HepG2 (cell line): ENCODE measurements around the gene PYGO1. TPM values are rescaled to one million over a fixed set of nuclear protein-coding genes. Genes with fewer than 3 reads are reported as not detected.

Source experiments
- ATAC-seq: fragments of 200-7000 bp; cut with Tn5 transposase; 3 replicates; pipeline ENCODE4 v1.9.1; 2020; ENCODE audit warnings: mild to moderate bottlenecking, moderate library complexity
- BruUV-seq: library from RNA; stranded (reverse); fragments of 400-500 nt; replicated peaks from 2 replicates; lab custom pipeline; 2021; lab: Mats Ljungman, UMichigan
- CTCF ChIA-PET: fragments of 300-600 bp; formaldehyde crosslinking; extraction: SDS; loops from one replicate; lab custom pipeline; 2021; ENCODE audit warnings: low total read pairs, inconsistent platforms, low intra/inter-chr PET ratio; lab: Yijun Ruan, JAX
- POLR2A ChIA-PET: fragments of 350-600 bp; sonication (Branson Sonifier 250); formaldehyde crosslinking; loops from one replicate; lab custom pipeline; 2020; ENCODE audit warnings: antibody characterized with exemption, inconsistent platforms; lab: Yijun Ruan, JAX
- DNase-seq: peaks from one replicate; pipeline ENCODE4 v3.0.0-alpha.2; 2015; ENCODE audit warnings: low spot score
- FAIRE-seq: peaks from 3 replicates; lab custom pipeline; 2011; peaks lifted over from hg19 to GRCh38; lab: Jason Lieb, UNC
- H2AFZ ChIP-seq: one replicate; pipeline ENCODE4 v1.6.1; 2011; ENCODE audit warnings: low read length, inconsistent platforms
- H3K27ac ChIP-seq: fragments of 300-600 bp; 3 replicates; pipeline ENCODE4 v1.8.0; 2011; ENCODE audit warnings: mixed run types, mild to moderate bottlenecking, mixed read lengths, low read length, inconsistent platforms; ENCODE audit not compliant: insufficient read depth; ENCODE audit errors: extremely low read length
- H3K27me3 ChIP-seq, 2 experiments: fragments of 200-600 bp in 1 of 2; 2 replicates in 1 of 2; 3 replicates in 1 of 2; pipeline versions ENCODE4 v1.6.0 to v1.8.0; 2011; ENCODE audit warnings: low read length in 2 of 2, mild to moderate bottlenecking in 2 of 2, moderate library complexity in 2 of 2, inconsistent platforms in 1 of 2; ENCODE audit not compliant: insufficient read depth in 2 of 2, control insufficient read depth in 1 of 2
- H3K36me3 ChIP-seq, 2 experiments: fragments of 200-600 bp in 1 of 2; replicated peaks in 1 of 2; 2 replicates in 1 of 2; 3 replicates in 1 of 2; pipeline versions ENCODE4 v1.5.1 to v1.8.0; 2011; ENCODE audit warnings: low read length in 2 of 2, inconsistent platforms in 1 of 2; ENCODE audit not compliant: insufficient read depth in 2 of 2, control insufficient read depth in 1 of 2
- H3K4me1 ChIP-seq: 2 replicates; pipeline ENCODE4 v1.5.1; 2012; ENCODE audit warnings: low read length, inconsistent platforms; ENCODE audit not compliant: insufficient read depth
- H3K4me2 ChIP-seq: 2 replicates; pipeline ENCODE4 v1.6.0; 2011; ENCODE audit warnings: low read depth, low read length, inconsistent platforms
- H3K4me3 ChIP-seq, 3 experiments: fragments of 200-600 bp in 1 of 3; sonication (generic), shearing (Covaris generic) in 1 of 3; replicated peaks in 1 of 3; 2 replicates each; pipeline ENCODE4 v1.5.1; 2011 to 2016; ENCODE audit warnings: low read length in 3 of 3, inconsistent platforms in 2 of 3, low read depth in 2 of 3, mild to moderate bottlenecking in 2 of 3, control low read depth in 1 of 3, mixed read lengths in 1 of 3; ENCODE audit not compliant: insufficient read depth in 1 of 3
- H3K79me2 ChIP-seq: one replicate; pipeline ENCODE4 v1.6.1; 2011; ENCODE audit warnings: low read length, inconsistent platforms; ENCODE audit not compliant: insufficient read depth
- H3K9ac ChIP-seq: 2 replicates; pipeline ENCODE4 v1.6.0; 2011; ENCODE audit warnings: mild to moderate bottlenecking, low read depth, low read length, inconsistent platforms; ENCODE audit not compliant: insufficient read depth
- H3K9me3 ChIP-seq: 2 replicates; pipeline ENCODE4 v1.5.1; 2012; ENCODE audit warnings: mild to moderate bottlenecking, low read length
- H4K20me1 ChIP-seq: 2 replicates; pipeline ENCODE4 v1.6.0; 2011; ENCODE audit warnings: inconsistent platforms, mild to moderate bottlenecking, low read length, moderate library complexity; ENCODE audit not compliant: insufficient read depth
- BORCS8-MEF2B ChIP-seq: sonication (generic); formaldehyde crosslinking; IDR thresholded peaks from 2 replicates; pipeline ENCODE4 v1.8.0; 2022; ENCODE audit warnings: mild to moderate bottlenecking, missing genetic modification reagents
- DNMT1 ChIP-seq: sonication (generic); formaldehyde crosslinking; IDR thresholded peaks from 2 replicates; pipeline ENCODE4 v1.5.1; 2020; ENCODE audit warnings: mild to moderate bottlenecking, missing genetic modification reagents
- FOXJ3 ChIP-seq: sonication (generic); formaldehyde crosslinking; IDR thresholded peaks from 2 replicates; pipeline ENCODE4 v1.4.0; 2020; ENCODE audit warnings: missing genetic modification reagents, mild to moderate bottlenecking, borderline replicate concordance
- HES4 ChIP-seq: sonication (generic); formaldehyde crosslinking; IDR thresholded peaks from 2 replicates; pipeline ENCODE4 v1.9.0; 2021; ENCODE audit warnings: mild to moderate bottlenecking, missing genetic modification reagents, borderline replicate concordance
- NR2F2 ChIP-seq: IDR thresholded peaks from 2 replicates; pipeline ENCODE4 v1.6.1; 2012; ENCODE audit warnings: low read depth, inconsistent platforms, borderline replicate concordance
- SKI ChIP-seq: fragments of 450-650 bp; IDR thresholded peaks from one replicate; pipeline ENCODE4 v1.6.1; 2018; ENCODE audit warnings: mild to moderate bottlenecking; ENCODE audit not compliant: partially characterized antibody
- TBX2 ChIP-seq: sonication (generic); formaldehyde crosslinking; IDR thresholded peaks from 2 replicates; pipeline ENCODE4 v1.5.0; 2020; ENCODE audit warnings: missing genetic modification reagents, mild to moderate bottlenecking, borderline replicate concordance
- ZNF224 ChIP-seq: sonication (generic); formaldehyde crosslinking; IDR thresholded peaks from 2 replicates; pipeline ENCODE4 v1.5.0; 2020; ENCODE audit warnings: mild to moderate bottlenecking, missing genetic modification reagents
- WGBS: methylation state at CpG from one replicate; pipeline ENCODE4 v1.1.6; 2017; ENCODE audit warnings: low lambda C conversion rate; 5-methylcytosine and 5-hydroxymethylcytosine counted together
- in situ Hi-C: cut with HindIII; loops from 2 replicates; pipeline ENCODE4 v1.10.0; 2017; ENCODE audit warnings: low pct_unique_long_range_greater_than_20kb; ENCODE audit not compliant: extremely low pct_ligation_motif_present
- intact Hi-C: fragments of 100-400 bp; cut with micrococcal nuclease; formaldehyde crosslinking; loops from one replicate; pipeline ENCODE4 v1.10.0; 2022; ENCODE audit not compliant: unreplicated experiment
- polyA plus RNA-seq, 8 experiments: library from polyadenylated mRNA; depleted of rRNA in 3 of 8; stranded (reverse) in 7 of 8; unstranded in 1 of 8; fragments of >200 nt; fragmentation: Illumina TruSeq in 4 of 8; extraction: Trizol in 4 of 8; gene quantifications; 2 replicates each; pipeline versions ENCODE4 v1.2.1 to v1.2.3, GENCODE V29; 2011 to 2016; ENCODE audit warnings: low read depth in 4 of 8, missing spikeins in 1 of 8, mixed read lengths in 1 of 8; ENCODE audit not compliant: insufficient read depth in 1 of 8
- total RNA-seq, 5 experiments: library from RNA; depleted of rRNA; stranded (reverse); fragments of >200 nt; fragmentation: Illumina TruSeq; extraction: Trizol; gene quantifications; 2 replicates each; pipeline ENCODE4 v1.2.3, GENCODE V29; 2016; ENCODE audit warnings: low read depth in 1 of 5
- TF ChIP-seq, protein P1 (sequence below): sonication (generic); formaldehyde crosslinking; IDR thresholded peaks from 2 replicates; pipeline ENCODE4 v1.4.0; 2020; ENCODE audit warnings: mild to moderate bottlenecking, missing genetic modification reagents

The PYGO1 gene
- total and polyA plus RNA-seq, 2 of the 13 experiments (the other 11 are each of a cell fraction or from before 2014, with no cell fraction given): 1.1 to 1.8 TPM

DNA sequence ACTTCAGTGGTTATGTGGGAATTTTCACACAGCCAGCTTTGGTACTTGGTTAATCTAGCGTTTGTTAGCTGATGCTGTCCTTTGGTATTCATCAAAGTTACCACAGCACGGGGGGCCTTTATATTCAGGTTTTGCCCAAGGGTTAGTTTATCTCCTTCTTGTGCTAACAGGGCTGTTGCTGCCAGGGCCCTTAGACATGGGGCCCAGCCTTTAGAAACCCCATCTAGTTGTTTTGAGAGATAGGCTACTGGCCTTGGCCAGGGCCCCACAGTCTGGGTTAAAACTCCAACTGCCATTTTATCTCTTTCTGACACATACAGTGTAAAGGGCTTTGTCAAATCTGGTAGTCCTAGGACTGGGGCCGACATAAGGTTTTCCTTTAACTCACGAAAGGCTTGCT, 72.7 kb downstream of the PYGO1 start:
- CTCF ChIA-PET: no interaction called here
- H2AFZ ChIP-seq: no peak overlapping the region
- POLR2A ChIA-PET: no interaction called here
- H3K36me3 ChIP-seq: no peaks in the 10 kb centered on the region
- H3K27me3 ChIP-seq: no peaks in the 10 kb centered on the region
- H3K9me3 ChIP-seq: no peaks in the 10 kb centered on the region
- H3K4me3 ChIP-seq: no peak overlapping the region
- no peaks in the 10 kb centered on the region for H3K79me2 ChIP-seq
- FAIRE-seq: no peak
- no peak for ATAC-seq
- in situ Hi-C loops: no loop called here
- no peak overlapping the region for H3K9ac ChIP-seq
- no peak overlapping the region for H3K27ac ChIP-seq
- H4K20me1 ChIP-seq: no peaks in the 10 kb centered on the region
- no peak for DNase-seq
- TF ChIP-seq FOXJ3 (CRISPR knock-in tag) (no peak), SKI (no peak), BORCS8-MEF2B (CRISPR knock-in tag) (no peak), NR2F2 (no peak), ZNF224 (no peak), DNMT1 (CRISPR knock-in tag) (no peak), TBX2 (CRISPR knock-in tag) (no peak), HES4 (CRISPR knock-in tag) (no peak)
- TF ChIP-seq, protein P1, sequence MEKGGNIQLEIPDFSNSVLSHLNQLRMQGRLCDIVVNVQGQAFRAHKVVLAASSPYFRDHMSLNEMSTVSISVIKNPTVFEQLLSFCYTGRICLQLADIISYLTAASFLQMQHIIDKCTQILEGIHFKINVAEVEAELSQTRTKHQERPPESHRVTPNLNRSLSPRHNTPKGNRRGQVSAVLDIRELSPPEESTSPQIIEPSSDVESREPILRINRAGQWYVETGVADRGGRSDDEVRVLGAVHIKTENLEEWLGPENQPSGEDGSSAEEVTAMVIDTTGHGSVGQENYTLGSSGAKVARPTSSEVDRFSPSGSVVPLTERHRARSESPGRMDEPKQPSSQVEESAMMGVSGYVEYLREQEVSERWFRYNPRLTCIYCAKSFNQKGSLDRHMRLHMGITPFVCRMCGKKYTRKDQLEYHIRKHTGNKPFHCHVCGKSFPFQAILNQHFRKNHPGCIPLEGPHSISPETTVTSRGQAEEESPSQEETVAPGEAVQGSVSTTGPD (CRISPR knock-in tag): no peak
- TF ChIP-seq, all 625 proteins: peak for 0
- WGBS: 80% methylated on average over 3 of the region's 4 CpGs
- BruUV-seq: no TSS peak
- intact Hi-C loops: no loop called here
- Histone ChIP-seq H3K4me1 (no peaks in the 10 kb centered on the region), H3K4me2 (no peak overlapping the region)
